SH-SY5Y (cell line): ENCODE data around the gene PIN1.

ENCODE experiments used
- GATA2 ChIP-seq: IDR thresholded peaks from 2 replicates; pipeline ENCODE4 v1.6.1; 2011; ENCODE audit warnings: mild to moderate bottlenecking, low read depth, low read length
- GATA3 ChIP-seq: IDR thresholded peaks from 2 replicates; pipeline ENCODE4 v1.6.1; 2011; ENCODE audit warnings: low read depth, mild to moderate bottlenecking, low read length, moderate library complexity

GRCh38 chr19:9862938-9863337, 27.8 kb downstream of the PIN1 start:
- TF ChIP-seq GATA2 (no peak), GATA3 (no peak)
